Kidney (tissue), 14 donors: ENCODE data around the gene DHCR24. TPM values are rescaled to one million over a fixed set of nuclear protein-coding genes. Genes with fewer than 3 reads are reported as not detected.

Source experiments
- DNase-seq, 5 donors: peaks; one replicate each; pipeline ENCODE4 v3.0.0-alpha.2; 2013 to 2020
- FAIRE-seq: peaks from 2 replicates; lab custom pipeline; 2012; peaks lifted over from hg19 to GRCh38; lab: Jason Lieb, UNC
- H3K27ac ChIP-seq, 2 donors: one replicate each; pipeline ENCODE4 v1.7.0; 2013; ENCODE audit warnings: low read depth in 2 of 2, low read length in 2 of 2, inconsistent platforms in 1 of 2
- H3K27me3 ChIP-seq: one replicate; pipeline ENCODE4 v1.7.1; 2013; ENCODE audit warnings: low read length, inconsistent platforms; ENCODE audit not compliant: control insufficient read depth, insufficient read depth
- H3K36me3 ChIP-seq, 3 donors: one replicate each; pipeline versions ENCODE4 v1.7.0 to v1.7.1; 2013; ENCODE audit warnings: low read length in 3 of 3, control low read depth in 1 of 3, inconsistent platforms in 1 of 3; ENCODE audit not compliant: insufficient read depth in 3 of 3, control insufficient read depth in 2 of 3
- H3K4me1 ChIP-seq, 3 donors: one replicate each; pipeline versions ENCODE4 v1.7.0 to v1.7.1; 2013; ENCODE audit warnings: low read length in 3 of 3, inconsistent platforms in 1 of 3, low read depth in 1 of 3; ENCODE audit not compliant: control insufficient read depth in 2 of 3, insufficient read depth in 2 of 3
- H3K4me3 ChIP-seq, 3 donors: one replicate each; pipeline versions ENCODE4 v1.7.0 to v1.8.1; 2013; ENCODE audit warnings: low read length in 3 of 3, control low read depth in 1 of 3, inconsistent platforms in 1 of 3
- H3K9ac ChIP-seq, 3 donors: one replicate each; pipeline versions ENCODE4 v1.7.0 to v1.7.1; 2013; ENCODE audit warnings: low read length in 3 of 3, control low read depth in 1 of 3, inconsistent platforms in 1 of 3
- H3K9me3 ChIP-seq, 3 donors: one replicate each; pipeline versions ENCODE4 v1.7.0 to v1.7.1; 2013; ENCODE audit warnings: low read length in 3 of 3, control low read depth in 1 of 3, inconsistent platforms in 1 of 3; ENCODE audit not compliant: control insufficient read depth in 2 of 3, insufficient read depth in 1 of 3
- intact Hi-C: fragments of 100-400 bp; cut with DNase I; formaldehyde crosslinking; loops from one replicate; pipeline ENCODE4 v1.11.1; 2022
- polyA plus RNA-seq: library from polyadenylated mRNA; stranded (reverse); fragments of 350-450 nt; fragmentation: Illumina TruSeq; extraction: RNeasy Lipid Tissue Mini Kit (QIAGEN cat#74804); gene quantifications from one replicate; pipeline ENCODE4 v1.2.3, GENCODE V29; 2014; ENCODE audit warnings: low read depth, low replicate concordance; ENCODE audit not compliant: insufficient read depth
- total RNA-seq: library from RNA; stranded (reverse); fragmentation: NEBNext Ultra II Directional; extraction: Animal tissue kit (Norgen Biotek cat#: 25700); gene quantifications from one replicate; pipeline ENCODE4 v1.2.1, GENCODE V29; 2021
- TF ChIP-seq, protein P1 (sequence below): IDR thresholded peaks from 3 replicates; pipeline ENCODE4 v1.5.1; 2012; ENCODE audit warnings: mild to moderate bottlenecking, moderate library complexity, borderline replicate concordance; ENCODE audit not compliant: insufficient read depth; ENCODE audit errors: extremely low read depth
- donor health status: control.
- donor health status: control.
- donor health status: control.
- donor health status: control.
- donor health status: control.
- donor health status: DM: yes; HTN: yes; CAD: no.
- donor health status: Normal renal cell carcinoma (clear cell type).

DHCR24 gene
- total and polyA plus RNA-seq, 2 donors from 2014 or later = 33.7 to 91.7 TPM

DNA sequence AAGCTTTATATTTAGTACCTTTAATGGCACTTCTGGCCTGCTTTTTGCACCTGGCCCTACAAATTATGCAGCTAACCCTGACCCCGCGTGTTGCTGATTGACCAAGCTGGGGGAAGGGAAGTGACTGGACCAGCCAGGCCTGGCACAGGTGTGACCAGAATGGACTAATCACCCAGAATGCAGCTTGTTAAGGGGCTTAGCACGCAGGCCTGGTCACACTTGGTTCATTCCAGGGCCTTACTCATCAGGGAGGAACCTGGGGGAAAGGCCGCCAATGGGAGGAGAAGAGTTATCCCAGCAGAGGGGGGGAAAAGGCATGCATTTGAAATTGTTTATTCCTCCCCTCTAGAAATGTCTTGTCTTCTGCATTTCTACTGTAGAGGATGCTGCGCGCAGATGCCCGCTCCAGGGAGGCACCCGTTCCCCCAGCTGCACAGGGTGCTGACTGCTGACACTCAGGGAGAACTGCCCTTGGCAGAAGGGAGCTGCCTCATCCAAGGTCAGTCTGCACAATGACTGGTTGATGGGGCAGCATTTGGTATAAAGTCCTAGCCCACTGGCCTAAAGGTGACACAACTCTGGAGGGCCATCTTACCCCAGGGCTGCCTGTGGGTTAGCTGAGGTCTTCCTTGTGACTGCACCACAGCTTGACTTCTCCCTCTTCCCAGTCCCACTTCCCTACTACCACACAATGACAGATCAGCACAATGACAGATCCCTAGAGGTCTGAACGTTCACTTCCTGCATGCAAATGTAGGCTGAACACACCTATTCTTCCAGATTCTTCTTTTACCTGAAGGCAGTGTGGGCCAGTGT lies 29.0 kb downstream of the DHCR24 start:
- TF ChIP-seq, protein P1, sequence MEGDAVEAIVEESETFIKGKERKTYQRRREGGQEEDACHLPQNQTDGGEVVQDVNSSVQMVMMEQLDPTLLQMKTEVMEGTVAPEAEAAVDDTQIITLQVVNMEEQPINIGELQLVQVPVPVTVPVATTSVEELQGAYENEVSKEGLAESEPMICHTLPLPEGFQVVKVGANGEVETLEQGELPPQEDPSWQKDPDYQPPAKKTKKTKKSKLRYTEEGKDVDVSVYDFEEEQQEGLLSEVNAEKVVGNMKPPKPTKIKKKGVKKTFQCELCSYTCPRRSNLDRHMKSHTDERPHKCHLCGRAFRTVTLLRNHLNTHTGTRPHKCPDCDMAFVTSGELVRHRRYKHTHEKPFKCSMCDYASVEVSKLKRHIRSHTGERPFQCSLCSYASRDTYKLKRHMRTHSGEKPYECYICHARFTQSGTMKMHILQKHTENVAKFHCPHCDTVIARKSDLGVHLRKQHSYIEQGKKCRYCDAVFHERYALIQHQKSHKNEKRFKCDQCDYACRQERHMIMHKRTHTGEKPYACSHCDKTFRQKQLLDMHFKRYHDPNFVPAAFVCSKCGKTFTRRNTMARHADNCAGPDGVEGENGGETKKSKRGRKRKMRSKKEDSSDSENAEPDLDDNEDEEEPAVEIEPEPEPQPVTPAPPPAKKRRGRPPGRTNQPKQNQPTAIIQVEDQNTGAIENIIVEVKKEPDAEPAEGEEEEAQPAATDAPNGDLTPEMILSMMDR = no peak
- Histone ChIP-seq H3K9ac (peak overlapping the region in 1 of 3 donors; percentile 53), H3K27ac (peak overlapping the region in 1 of 2 donors; percentile 47), H3K27me3 (no peaks in the 10 kb centered on the region), H3K36me3 (peaks cover 0 to 6% (median 2%) of the 10 kb centered on the region in 3 donors), H3K4me1 (peaks cover 5 to 25% (median 17%) of the 10 kb centered on the region in 3 donors), H3K4me3 (no peak overlapping the region), H3K9me3 (no peaks in the 10 kb centered on the region)
- DNase-seq (peak; percentile 79 to 92 (median 82)), FAIRE-seq (peak; percentile 38)
- intact Hi-C loops = no loop called here

DNA sequence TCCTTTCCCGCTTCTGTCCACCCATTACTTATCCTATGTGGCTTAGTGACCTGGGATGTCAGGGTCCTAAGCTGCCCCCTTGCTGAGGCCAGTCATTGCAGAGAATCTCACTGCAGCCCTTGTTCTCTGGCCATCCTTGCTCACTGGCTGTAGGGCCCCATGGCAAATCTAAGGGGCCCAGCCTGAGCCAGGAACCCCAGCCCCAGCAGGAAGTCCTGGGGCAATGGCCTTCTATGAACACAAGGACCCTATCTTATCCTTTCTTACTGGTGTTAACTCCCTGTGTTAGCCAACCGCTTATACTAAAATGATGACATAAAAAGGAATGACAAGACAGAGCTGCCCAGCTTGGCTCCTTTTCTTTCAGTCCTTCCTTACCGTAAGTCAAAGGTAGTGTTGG lies 29.9 kb downstream of the DHCR24 start:
- TF ChIP-seq, protein P1 = no peak
- Histone ChIP-seq H3K27ac (peak overlapping the region; percentile 13 to 41), H3K9ac (no peak overlapping the region), H3K4me1 (peaks cover 5 to 28% (median 17%) of the 10 kb centered on the region in 3 donors), H3K36me3 (peaks cover 0 to 7% (median 2%) of the 10 kb centered on the region in 3 donors), H3K9me3 (no peaks in the 10 kb centered on the region), H3K27me3 (no peaks in the 10 kb centered on the region), H3K4me3 (no peak overlapping the region)
- FAIRE-seq (no peak), DNase-seq (no peak)
- intact Hi-C loops = no loop called here

DNA sequence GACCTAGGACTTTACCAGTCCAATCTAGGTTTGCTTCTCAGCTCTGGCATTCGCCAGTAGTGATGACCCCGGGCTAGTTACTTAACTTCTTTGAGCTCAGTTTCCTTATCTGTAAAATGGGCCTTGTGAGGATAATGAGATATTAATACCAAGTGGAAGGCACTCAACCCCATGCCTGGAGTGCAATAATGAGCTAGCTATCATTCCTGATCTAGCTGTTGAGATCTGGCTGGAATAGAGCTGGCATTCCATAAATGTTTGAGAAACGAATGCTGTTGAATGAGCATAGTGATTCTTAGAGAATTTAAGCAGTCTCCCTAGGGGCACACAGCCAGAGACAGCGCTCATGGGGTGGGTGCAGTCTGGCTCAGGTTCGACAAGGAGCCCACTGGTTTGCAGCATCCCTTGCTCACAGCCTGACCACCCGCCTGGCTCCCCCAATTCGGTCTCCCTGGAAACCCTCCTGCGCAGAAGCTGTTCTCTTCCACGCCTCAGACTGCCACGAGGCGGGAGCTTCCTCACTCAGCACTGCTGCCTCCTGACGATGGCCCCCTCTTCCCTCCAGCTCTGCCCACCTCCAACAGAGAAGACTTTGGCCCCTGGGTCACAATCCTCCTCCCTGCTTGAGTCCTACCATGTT lies 32.5 kb downstream of the DHCR24 start:
- intact Hi-C loops = no loop called here
- Histone ChIP-seq H3K4me1 (peaks cover 2 to 46% (median 16%) of the 10 kb centered on the region in 3 donors), H3K27ac (no peak overlapping the region), H3K36me3 (peaks cover 0 to 13% (median 6%) of the 10 kb centered on the region in 3 donors), H3K9ac (no peak overlapping the region), H3K9me3 (no peaks in the 10 kb centered on the region), H3K27me3 (no peaks in the 10 kb centered on the region), H3K4me3 (no peak overlapping the region)
- DNase-seq (no peak), FAIRE-seq (no peak)
- TF ChIP-seq, protein P1 = no peak
